Measurements from ENCODE around the gene SYNJ2.

Gene SYNJ2

DNA sequence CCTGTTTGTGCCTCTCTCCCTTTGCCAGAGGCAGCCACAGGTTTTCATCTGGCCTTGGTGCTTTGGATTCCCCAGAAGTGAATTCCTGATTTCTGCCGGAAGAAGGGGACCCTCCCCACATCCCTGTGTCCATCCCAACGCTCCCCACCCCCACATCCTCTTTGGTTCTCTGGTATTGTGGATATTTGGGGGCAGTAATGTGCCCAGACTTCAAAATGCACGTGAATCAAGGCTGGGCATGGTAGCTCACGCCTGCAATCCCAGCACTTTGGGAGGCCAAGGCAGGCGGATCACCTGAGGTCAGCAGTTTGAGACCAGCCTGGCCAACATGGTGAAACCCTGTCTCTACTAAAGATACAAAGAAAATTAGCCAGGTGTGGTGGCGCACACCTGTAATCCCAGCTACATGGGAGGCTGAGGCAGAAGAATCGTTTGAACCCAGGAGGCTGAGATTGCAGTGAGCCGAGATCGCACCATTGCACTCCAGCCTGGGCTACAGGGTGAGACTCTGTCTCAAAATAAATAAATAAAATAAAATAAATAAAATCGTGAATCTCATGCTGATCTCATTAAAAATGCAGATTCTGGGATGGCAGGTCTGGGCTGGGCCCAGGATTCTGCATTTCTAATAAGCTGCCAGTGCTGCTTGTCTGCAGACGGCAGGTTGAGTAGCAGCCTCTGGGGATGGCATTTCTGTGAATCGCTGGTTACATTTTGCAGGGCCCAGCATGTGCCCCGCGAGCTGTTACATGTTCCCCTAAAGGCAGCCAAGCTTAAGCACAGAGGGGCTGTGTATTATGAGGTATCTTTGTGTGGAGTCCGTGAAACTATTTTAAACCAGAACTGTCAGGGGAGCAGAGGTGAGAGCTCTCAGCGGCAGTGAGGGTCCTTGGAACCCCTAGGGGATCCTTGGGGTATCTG, 49.0 kb downstream of the SYNJ2 start:
- TF ChIP-seq, protein P1, sequence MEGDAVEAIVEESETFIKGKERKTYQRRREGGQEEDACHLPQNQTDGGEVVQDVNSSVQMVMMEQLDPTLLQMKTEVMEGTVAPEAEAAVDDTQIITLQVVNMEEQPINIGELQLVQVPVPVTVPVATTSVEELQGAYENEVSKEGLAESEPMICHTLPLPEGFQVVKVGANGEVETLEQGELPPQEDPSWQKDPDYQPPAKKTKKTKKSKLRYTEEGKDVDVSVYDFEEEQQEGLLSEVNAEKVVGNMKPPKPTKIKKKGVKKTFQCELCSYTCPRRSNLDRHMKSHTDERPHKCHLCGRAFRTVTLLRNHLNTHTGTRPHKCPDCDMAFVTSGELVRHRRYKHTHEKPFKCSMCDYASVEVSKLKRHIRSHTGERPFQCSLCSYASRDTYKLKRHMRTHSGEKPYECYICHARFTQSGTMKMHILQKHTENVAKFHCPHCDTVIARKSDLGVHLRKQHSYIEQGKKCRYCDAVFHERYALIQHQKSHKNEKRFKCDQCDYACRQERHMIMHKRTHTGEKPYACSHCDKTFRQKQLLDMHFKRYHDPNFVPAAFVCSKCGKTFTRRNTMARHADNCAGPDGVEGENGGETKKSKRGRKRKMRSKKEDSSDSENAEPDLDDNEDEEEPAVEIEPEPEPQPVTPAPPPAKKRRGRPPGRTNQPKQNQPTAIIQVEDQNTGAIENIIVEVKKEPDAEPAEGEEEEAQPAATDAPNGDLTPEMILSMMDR (conservative IDR thresholded peaks at IDR 0.05) = no peak

DNA sequence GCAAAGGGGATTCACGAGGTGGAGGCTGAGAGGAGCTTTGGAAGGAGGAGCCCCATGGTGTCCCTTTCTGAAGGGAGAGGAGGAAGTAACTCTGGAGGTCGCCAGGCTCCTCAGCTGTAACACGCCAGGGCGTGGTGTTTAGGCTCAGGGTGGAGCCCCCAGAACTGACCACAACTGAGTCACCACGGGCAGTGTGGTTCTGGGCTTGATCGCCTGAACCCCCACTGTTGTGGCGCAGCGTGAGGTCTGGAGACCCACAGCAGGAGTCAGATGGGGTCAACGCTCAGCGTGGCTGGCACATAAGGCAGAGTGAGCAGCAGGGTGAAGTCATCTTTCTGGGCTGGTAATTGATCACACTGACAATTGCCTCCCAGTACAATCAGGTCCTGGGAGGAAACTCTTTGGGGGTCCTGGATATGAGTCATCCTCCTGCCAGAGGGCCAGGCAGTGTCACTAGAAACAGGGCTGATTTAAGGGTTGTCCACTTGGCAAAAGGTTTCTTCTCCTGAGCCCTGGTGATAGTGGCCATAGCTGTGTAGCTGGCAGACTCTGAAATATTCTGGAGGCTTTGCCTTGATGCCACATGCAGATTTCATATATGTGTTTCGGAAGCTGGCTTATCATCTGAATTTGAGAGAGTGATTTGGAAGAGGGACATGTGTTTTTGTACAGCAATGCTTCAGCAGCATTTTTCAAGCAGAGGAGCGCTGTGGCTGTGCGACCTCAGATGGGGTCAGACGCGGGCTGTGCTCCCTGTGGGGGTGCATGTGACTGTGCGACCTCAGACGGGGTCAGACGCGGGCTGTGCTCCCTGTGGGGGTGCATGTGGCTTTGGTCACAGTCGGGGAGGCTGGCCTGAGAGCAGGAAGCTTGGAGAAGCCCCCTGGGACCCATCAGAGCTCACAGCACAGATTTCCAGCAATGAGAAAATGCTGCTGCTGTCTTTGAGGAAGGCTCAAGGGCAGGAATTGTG, 50.0 kb downstream of the SYNJ2 start:
- H3K27ac ChIP-seq = no peak overlapping the region
- TF ChIP-seq, protein P1 (conservative IDR thresholded peaks at IDR 0.05) = no peak

More for the DNA sequence above, 49.0 kb downstream of the SYNJ2 start:
- no peak overlapping the region for H3K27ac ChIP-seq

DNA sequence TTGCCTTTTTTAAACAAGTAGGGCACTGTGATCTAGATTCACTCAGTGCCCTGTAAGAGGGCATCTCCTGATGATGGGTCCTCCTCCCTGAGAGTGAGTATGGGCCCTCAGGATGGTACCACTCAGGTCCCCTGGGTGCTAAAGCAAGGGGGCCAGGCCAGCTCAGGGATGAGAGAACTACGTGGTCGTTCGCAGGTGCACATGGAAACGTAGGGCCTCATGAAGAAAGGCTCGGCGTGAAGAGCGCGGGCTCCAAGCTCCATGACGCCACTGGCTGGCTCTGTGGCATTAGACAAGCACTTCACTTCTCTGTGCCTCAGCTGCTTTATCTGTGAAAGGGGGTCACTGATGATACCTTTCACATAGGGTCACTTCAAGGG, 50.7 kb downstream of the SYNJ2 start:
- TF ChIP-seq, protein P1 (conservative IDR thresholded peaks at IDR 0.05) = no peak

DNA sequence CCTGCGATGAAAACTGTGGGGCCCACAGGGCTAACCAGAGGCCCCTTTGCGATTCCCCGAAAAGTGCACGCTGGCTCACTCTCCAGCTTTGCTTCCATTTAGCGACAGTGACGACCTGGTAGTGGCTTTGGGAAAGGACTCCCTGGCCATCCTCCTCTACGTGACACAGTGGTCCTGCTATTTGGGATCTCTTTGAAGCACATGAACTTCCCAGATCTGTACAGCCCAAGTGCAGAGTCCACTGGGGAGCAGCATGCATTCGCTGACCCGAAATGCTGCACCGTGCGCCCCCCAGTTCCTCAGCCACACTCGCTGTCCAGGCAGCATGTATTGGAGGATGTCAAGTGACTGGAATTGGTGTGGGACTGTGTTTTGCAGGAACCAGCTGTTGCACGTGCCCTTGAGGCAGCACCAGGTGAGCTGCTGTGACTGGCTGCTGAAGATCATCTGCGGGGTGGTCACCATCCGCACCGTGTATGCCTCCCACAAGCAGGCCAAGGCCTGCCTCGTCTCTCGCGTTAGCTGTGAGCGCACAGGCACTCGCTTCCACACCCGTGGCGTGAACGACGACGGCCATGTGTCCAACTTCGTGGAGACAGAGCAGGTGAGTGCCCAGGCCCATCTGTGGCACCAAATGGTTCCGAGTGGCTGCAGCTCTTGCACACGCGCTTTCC, 51.6 kb downstream of the SYNJ2 start:
- TF ChIP-seq, protein P1 (conservative IDR thresholded peaks at IDR 0.05) = no peak
- H3K27ac ChIP-seq = no peak overlapping the region

More for the DNA sequence above, 50.7 kb downstream of the SYNJ2 start:
- H3K27ac ChIP-seq = no peak overlapping the region

DNA sequence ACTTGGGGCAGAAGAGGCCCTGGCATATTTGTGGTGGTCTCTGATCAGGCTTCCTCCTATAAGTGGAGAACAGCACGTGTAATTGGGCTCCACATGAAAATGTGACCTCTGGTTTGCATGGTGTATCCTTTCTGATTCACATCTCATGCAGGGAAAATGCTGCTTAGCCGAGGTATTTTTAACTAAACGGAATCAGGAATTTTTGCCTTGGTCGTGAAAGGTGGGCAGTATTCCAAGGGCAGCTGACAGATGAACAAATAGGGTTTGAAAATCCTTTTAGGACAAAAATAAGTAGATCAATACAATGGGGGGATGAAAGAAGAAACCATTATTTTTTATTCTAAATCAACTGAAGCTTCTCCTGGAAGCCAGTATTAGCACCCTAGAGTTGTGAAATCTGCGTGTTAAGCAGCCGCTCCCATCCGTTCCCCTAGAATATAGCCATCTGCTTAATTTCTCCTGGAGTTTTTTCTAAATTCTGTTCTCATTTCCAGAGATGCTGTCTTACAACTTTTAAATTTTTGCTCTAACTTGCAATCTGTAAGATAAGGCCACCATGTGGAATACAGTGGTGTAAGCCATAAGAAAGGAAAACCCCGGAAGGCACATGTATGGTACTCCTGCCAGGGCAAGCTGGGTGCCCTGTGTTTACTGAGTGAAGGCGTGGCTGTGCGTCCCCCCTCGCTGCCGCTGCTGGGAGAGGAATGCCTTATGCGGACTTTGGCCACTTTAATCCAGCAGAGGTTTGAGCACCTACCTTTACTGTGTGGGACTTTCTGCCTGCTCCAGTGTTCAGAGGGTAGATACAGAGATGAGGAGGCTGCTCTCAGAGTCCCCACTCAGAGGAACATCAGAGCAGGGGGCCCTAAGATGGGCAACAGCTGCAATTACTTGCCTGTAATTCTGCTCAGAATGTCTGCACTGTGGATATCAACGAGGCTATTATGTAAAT, 52.4 kb downstream of the SYNJ2 start:
- no peak overlapping the region for H3K27ac ChIP-seq
- TF ChIP-seq, protein P1 (conservative IDR thresholded peaks at IDR 0.05) = no peak

DNA sequence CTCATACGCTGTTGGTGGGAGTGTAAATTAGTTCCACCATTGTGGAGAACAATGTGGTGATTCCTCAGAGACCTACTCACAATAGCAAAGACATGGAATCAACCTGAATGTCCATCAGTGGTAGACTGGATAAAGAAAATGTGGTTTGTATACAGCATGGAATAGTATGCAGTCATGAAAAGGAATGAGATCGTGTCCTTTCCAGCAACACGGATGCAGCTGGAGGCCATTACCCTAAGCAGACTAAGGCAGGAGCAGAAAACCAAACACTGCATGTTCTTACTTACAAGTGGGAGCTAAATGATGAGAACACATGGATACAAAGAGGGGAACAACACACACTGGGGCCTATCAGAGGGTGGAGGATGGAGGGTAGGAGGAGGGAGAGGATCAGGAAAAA, 54.6 kb downstream of the SYNJ2 start:
- TF ChIP-seq, protein P1 (conservative IDR thresholded peaks at IDR 0.05) = no peak
- no peak overlapping the region for H3K27ac ChIP-seq
